ENCODE measurements around the gene MRPS6. TPM values are rescaled to one million over a fixed set of nuclear protein-coding genes. Genes with fewer than 3 reads are reported as not detected.

MRPS6 gene
- total and polyA plus RNA-seq, 2 of the 13 experiments (the other 11 are each of a cell fraction or from before 2014, with no cell fraction given) = 14.2 to 26.9 TPM

- no peak for TF ChIP-seq RARG (CRISPR knock-in tag; IDR thresholded peaks at IDR 0.05; ENCODE audit: low read depth)
- TF ChIP-seq ZNF580 (CRISPR knock-in tag; IDR thresholded peaks at IDR 0.05; ENCODE audit: borderline replicate concordance, low read depth) = 0 out of 2 replicates have a peak, but pooled peaks have one; percentile 37
- TF ChIP-seq ZNF235 (CRISPR knock-in tag; IDR thresholded peaks at IDR 0.05; ENCODE audit: borderline replicate concordance) = no peak; the same call in 1 of the 2 replicates
- TF ChIP-seq MEIS2 (CRISPR knock-in tag; IDR thresholded peaks at IDR 0.05) = peak; percentile 55; the same call in 1 of the 2 replicates
- TF ChIP-seq ZFP82 (CRISPR knock-in tag; IDR thresholded peaks at IDR 0.05; ENCODE audit: borderline replicate concordance) = peak; percentile 39; the same call in 1 of the 2 replicates
- TF ChIP-seq TEF (CRISPR knock-in tag; IDR thresholded peaks at IDR 0.05) = no peak
- TF ChIP-seq CEBPZ (IDR thresholded peaks at IDR 0.05; ENCODE audit: low read length) = no peak
- no peak for TF ChIP-seq ZNF83 (CRISPR knock-in tag; IDR thresholded peaks at IDR 0.05; ENCODE audit: borderline replicate concordance)
- no peak for TF ChIP-seq PBX2 (CRISPR knock-in tag; IDR thresholded peaks at IDR 0.05)
- TF ChIP-seq HMG20B (CRISPR knock-in tag; conservative IDR thresholded peaks at IDR 0.05) = no peak
- no peak for TF ChIP-seq ZNF350 (CRISPR knock-in tag; IDR thresholded peaks at IDR 0.05; ENCODE audit: borderline replicate concordance, low read depth)
- TF ChIP-seq ZNF362 (CRISPR knock-in tag; IDR thresholded peaks at IDR 0.05; ENCODE audit: borderline replicate concordance) = no peak
- TF ChIP-seq ZNF839 (CRISPR knock-in tag; IDR thresholded peaks at IDR 0.05; ENCODE audit: borderline replicate concordance) = no peak
- TF ChIP-seq FOXA3 (CRISPR knock-in tag; IDR thresholded peaks at IDR 0.05) = no peak
- peak; percentile 38; the same call in 1 of the 2 replicates for TF ChIP-seq ATF3 (CRISPR knock-in tag; IDR thresholded peaks at IDR 0.05)
- TF ChIP-seq ZNF543 (CRISPR knock-in tag; IDR thresholded peaks at IDR 0.05) = no peak
- no peak for TF ChIP-seq ZNF10 (CRISPR knock-in tag; IDR thresholded peaks at IDR 0.05; ENCODE audit: borderline replicate concordance, low read depth)
- no peak for TF ChIP-seq HMGA1 (CRISPR knock-in tag; conservative IDR thresholded peaks at IDR 0.05)
- 0 out of 2 replicates have a peak, but pooled peaks have one; percentile 52 for TF ChIP-seq ZSCAN21 (CRISPR knock-in tag; IDR thresholded peaks at IDR 0.05; ENCODE audit: borderline replicate concordance)
- peak; percentile 56 for TF ChIP-seq MYC (CRISPR knock-in tag; IDR thresholded peaks at IDR 0.05; ENCODE audit: borderline replicate concordance)
- TF ChIP-seq U2AF1 (optimal IDR thresholded peaks at IDR 0.05; ENCODE audit: low read depth, low read length) = no peak
These were observed at the start of gene MRPS6, which contains the start of gene SLC5A3 (continued) for GRCh38 chr21:34073032-34073748.

All from HepG2 (cell line).